K562 (cell line): ENCODE results near the gene SUSD3. TPM values are rescaled to one million over a fixed set of nuclear protein-coding genes. Genes with fewer than 3 reads are reported as not detected.

ENCODE experiments used
- CBFB ChIP-seq: sonication (generic); formaldehyde crosslinking; IDR thresholded peaks from 2 replicates; pipeline ENCODE4 v1.4.0; 2020; ENCODE audit warnings: mild to moderate bottlenecking, missing genetic modification reagents
- CXXC5 ChIP-seq: fragments of 250-450 bp; sonication (Bioruptor Pico); IDR thresholded peaks from 2 replicates; pipeline ENCODE4 v1.8.0; 2022; ENCODE audit warnings: inconsistent platforms, mild to moderate bottlenecking, moderate library complexity
- EHMT2 ChIP-seq: fragments of 450-650 bp; IDR thresholded peaks from 2 replicates; pipeline ENCODE4 v1.6.1; 2018; ENCODE audit warnings: antibody characterized with exemption
- EP300 ChIP-seq: IDR thresholded peaks from 2 replicates; pipeline ENCODE4 v1.6.1; 2012; ENCODE audit warnings: low read length, improper control_type of control experiment
- GABPA ChIP-seq: fragments of 200-800 bp; sonication (Bioruptor generic); conservative IDR thresholded peaks from 2 replicates; pipeline ENCODE4 v1.6.1; 2016; ENCODE audit warnings: low read depth, missing genetic modification characterization, missing compliant biosample characterization
- HDGF ChIP-seq: fragments of 450-650 bp; IDR thresholded peaks from 2 replicates; pipeline ENCODE4 v1.6.1; 2016
- MYC ChIP-seq, 2 experiments: fragments of 250-450 bp in 1 of 2; sonication (Bioruptor Pico) in 1 of 2; IDR thresholded peaks; 2 replicates each; pipeline versions ENCODE4 v1.5.1 to v1.6.1; 2012 to 2021; ENCODE audit warnings: low read depth in 2 of 2, borderline replicate concordance in 1 of 2, improper control_type of control experiment in 1 of 2, low read length in 1 of 2, mild to moderate bottlenecking in 1 of 2, moderate library complexity in 1 of 2
- RFX1 ChIP-seq: fragments of 450-650 bp; IDR thresholded peaks from 2 replicates; pipeline ENCODE4 v1.6.1; 2016; ENCODE audit warnings: mild to moderate bottlenecking, moderate library complexity
- SAP30 ChIP-seq: fragments of 200-600 bp; sonication (generic); IDR thresholded peaks from 2 replicates; pipeline ENCODE4 v1.6.1; 2012; ENCODE audit warnings: borderline replicate concordance, low read depth, mild to moderate bottlenecking, moderate library complexity, low read length, control low read depth, inconsistent platforms; ENCODE audit not compliant: insufficient read depth, poor library complexity, severe bottlenecking
- SMAD2 ChIP-seq: fragments of 150-350 bp; IDR thresholded peaks from 2 replicates; pipeline ENCODE4 v1.6.1; 2014; ENCODE audit warnings: low read depth, mild to moderate bottlenecking, low read length
- SRF ChIP-seq, 2 experiments: fragments of 250-450, 450-650 bp in 1 of 2; sonication (Bioruptor Pico) in 1 of 2; sonication (generic) in 1 of 2; formaldehyde crosslinking; IDR thresholded peaks; 2 replicates each; pipeline versions ENCODE4 v1.5.0 to v1.5.1; 2020 to 2022; ENCODE audit warnings: mild to moderate bottlenecking in 1 of 2, missing genetic modification reagents in 1 of 2
- SRSF3 ChIP-seq: fragments of 200-400 bp; formaldehyde crosslinking; IDR thresholded peaks from 2 replicates; pipeline ENCODE4 v1.6.1; 2016; ENCODE audit warnings: mild to moderate bottlenecking, low read length, moderate library complexity; ENCODE audit not compliant: insufficient read depth
- STAT5A ChIP-seq: IDR thresholded peaks from 2 replicates; pipeline ENCODE4 v1.6.1; 2012; ENCODE audit warnings: low read length, inconsistent platforms, borderline replicate concordance
- SUPT5H ChIP-seq: fragments of 450-650 bp; IDR thresholded peaks from 2 replicates; pipeline ENCODE4 v1.6.1; 2016
- TFAM ChIP-seq: fragments of 250-450 bp; sonication (Bioruptor Pico); conservative IDR thresholded peaks from 2 replicates; pipeline ENCODE4 v1.5.0; 2021; ENCODE audit warnings: mild to moderate bottlenecking, moderate library complexity
- XRCC4 ChIP-seq: IDR thresholded peaks from one replicate; pipeline ENCODE4 v1.6.1; 2011; ENCODE audit not compliant: insufficient read depth, insufficient read length; ENCODE audit errors: extremely low read depth
- ZBTB8A ChIP-seq: fragments of 450-650 bp; IDR thresholded peaks from 2 replicates; pipeline ENCODE4 v1.6.1; 2018; ENCODE audit warnings: mild to moderate bottlenecking, moderate library complexity; ENCODE audit not compliant: partially characterized antibody
- ZNF224 ChIP-seq: sonication (generic); formaldehyde crosslinking; IDR thresholded peaks from 2 replicates; pipeline ENCODE4 v1.8.0; 2022; ENCODE audit warnings: mild to moderate bottlenecking, missing genetic modification reagents
- ZNF347 ChIP-seq: fragments of 450-650 bp; formaldehyde crosslinking; IDR thresholded peaks from 2 replicates; pipeline ENCODE4 v1.4.0; 2020; ENCODE audit warnings: low read depth, mild to moderate bottlenecking, moderate library complexity
- ZNF57 ChIP-seq: fragments of 450-650 bp; formaldehyde crosslinking; IDR thresholded peaks from 2 replicates; pipeline ENCODE4 v1.4.0; 2020; ENCODE audit warnings: mild to moderate bottlenecking, moderate library complexity
- polyA plus RNA-seq, 8 experiments: library from polyadenylated mRNA; depleted of rRNA in 4 of 8; stranded (reverse) in 5 of 8; unstranded in 3 of 8; fragments of >200 nt; fragmentation: Nextera tagmentation in 2 of 8; fragmentation: Illumina TruSeq in 1 of 8; extraction: Ambion mirVana in 2 of 8; extraction: Trizol in 1 of 8; gene quantifications; 2 replicates each; pipeline versions ENCODE4 v1.2.1 to v1.2.3, GENCODE V29; 2011 to 2014; ENCODE audit warnings: inconsistent platforms in 1 of 8, missing spikeins in 1 of 8
- total RNA-seq, 7 experiments: library from RNA; depleted of rRNA in 6 of 7; stranded (reverse); fragments of >200 nt in 6 of 7; fragmentation: Illumina TruSeq in 2 of 7; extraction: Trizol in 2 of 7; gene quantifications; 2 replicates each; pipeline versions ENCODE4 v1.2.1 to v1.2.3, GENCODE V29; 2011 to 2021; ENCODE audit warnings: low replicate concordance in 1 of 7
- TF ChIP-seq, protein P1 (sequence below): fragments of 450-650 bp; formaldehyde crosslinking; IDR thresholded peaks from 2 replicates; pipeline ENCODE4 v1.4.0; 2020; ENCODE audit warnings: mild to moderate bottlenecking, moderate library complexity
- TF ChIP-seq, protein P2 (sequence below): sonication (generic); formaldehyde crosslinking; IDR thresholded peaks from 2 replicates; pipeline ENCODE4 v1.8.1; 2023; ENCODE audit warnings: mild to moderate bottlenecking, missing genetic modification reagents
- TF ChIP-seq, protein P3 (sequence below): sonication (generic); formaldehyde crosslinking; IDR thresholded peaks from 2 replicates; pipeline ENCODE4 v1.8.1; 2023; ENCODE audit warnings: mild to moderate bottlenecking, missing genetic modification reagents

Gene SUSD3
- total and polyA plus RNA-seq, 9 of the 15 experiments (the other 6 are each of a cell fraction or from before 2014, with no cell fraction given) = 1.3 to 21.7 (median 11.4) TPM

DNA sequence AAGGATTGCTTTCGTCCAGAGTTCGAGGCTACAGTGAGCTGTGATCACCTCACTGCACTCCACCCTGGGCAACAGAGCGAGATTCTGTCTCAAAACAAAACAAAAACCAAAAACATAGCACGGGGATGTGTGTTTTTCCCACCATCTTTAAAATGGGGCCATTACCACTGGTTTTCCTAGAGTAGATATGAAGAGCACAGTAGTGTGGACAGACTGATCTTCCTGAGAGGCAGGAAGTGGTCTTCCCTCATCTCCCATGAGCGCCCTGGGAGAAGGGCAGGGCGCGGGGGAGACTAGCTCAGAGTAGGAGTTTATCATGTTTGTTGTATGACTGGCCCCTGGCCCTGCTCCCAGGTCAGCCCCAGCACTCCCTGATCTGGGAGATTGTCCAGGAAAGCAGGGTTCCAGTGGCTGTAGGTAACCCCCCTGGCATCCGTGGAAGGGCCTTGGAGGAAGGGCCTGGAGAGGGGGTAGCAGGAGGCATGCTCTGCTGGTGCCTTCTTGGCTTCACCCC is 2.3 kb downstream of the SUSD3 start (continued):
- TF ChIP-seq, protein P1, sequence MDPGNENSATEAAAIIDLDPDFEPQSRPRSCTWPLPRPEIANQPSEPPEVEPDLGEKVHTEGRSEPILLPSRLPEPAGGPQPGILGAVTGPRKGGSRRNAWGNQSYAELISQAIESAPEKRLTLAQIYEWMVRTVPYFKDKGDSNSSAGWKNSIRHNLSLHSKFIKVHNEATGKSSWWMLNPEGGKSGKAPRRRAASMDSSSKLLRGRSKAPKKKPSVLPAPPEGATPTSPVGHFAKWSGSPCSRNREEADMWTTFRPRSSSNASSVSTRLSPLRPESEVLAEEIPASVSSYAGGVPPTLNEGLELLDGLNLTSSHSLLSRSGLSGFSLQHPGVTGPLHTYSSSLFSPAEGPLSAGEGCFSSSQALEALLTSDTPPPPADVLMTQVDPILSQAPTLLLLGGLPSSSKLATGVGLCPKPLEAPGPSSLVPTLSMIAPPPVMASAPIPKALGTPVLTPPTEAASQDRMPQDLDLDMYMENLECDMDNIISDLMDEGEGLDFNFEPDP = peak; percentile 30; the same call in 1 of the 2 replicates
- TF ChIP-seq EP300 (no peak), ZBTB8A (no peak), RFX1 (no peak), ZNF347 (CRISPR knock-in tag) (no peak), XRCC4 (no peak), SAP30 (no peak), SMAD2 (no peak), SRSF3 (no peak), MYC (IDR thresholded peaks at IDR 0.05; ENCODE audit: low read depth, low read length) (peak; percentile 26; the same call in 1 of the 2 replicates), MYC (CRISPR knock-in tag; IDR thresholded peaks at IDR 0.05; ENCODE audit: borderline replicate concordance, low read depth) (no peak), SUPT5H (0 out of 2 replicates have a peak, but pooled peaks have one; percentile 25), ZNF224 (no peak), ZNF57 (peak; percentile 55; the same call in 1 of the 2 replicates), GABPA (tag) (peak; percentile 70), CBFB (no peak), HDGF (no peak), STAT5A (no peak), TFAM (no peak), EHMT2 (peak; percentile 44; the same call in 1 of the 2 replicates), SRF (CRISPR knock-in tag; IDR thresholded peaks at IDR 0.05) (peak in 1 of 2 experiments; percentile 28; a peak in 1 of 4 replicates), CXXC5 (CRISPR knock-in tag) (0 out of 2 replicates have a peak, but pooled peaks have one; percentile 22)
- TF ChIP-seq, protein P2, sequence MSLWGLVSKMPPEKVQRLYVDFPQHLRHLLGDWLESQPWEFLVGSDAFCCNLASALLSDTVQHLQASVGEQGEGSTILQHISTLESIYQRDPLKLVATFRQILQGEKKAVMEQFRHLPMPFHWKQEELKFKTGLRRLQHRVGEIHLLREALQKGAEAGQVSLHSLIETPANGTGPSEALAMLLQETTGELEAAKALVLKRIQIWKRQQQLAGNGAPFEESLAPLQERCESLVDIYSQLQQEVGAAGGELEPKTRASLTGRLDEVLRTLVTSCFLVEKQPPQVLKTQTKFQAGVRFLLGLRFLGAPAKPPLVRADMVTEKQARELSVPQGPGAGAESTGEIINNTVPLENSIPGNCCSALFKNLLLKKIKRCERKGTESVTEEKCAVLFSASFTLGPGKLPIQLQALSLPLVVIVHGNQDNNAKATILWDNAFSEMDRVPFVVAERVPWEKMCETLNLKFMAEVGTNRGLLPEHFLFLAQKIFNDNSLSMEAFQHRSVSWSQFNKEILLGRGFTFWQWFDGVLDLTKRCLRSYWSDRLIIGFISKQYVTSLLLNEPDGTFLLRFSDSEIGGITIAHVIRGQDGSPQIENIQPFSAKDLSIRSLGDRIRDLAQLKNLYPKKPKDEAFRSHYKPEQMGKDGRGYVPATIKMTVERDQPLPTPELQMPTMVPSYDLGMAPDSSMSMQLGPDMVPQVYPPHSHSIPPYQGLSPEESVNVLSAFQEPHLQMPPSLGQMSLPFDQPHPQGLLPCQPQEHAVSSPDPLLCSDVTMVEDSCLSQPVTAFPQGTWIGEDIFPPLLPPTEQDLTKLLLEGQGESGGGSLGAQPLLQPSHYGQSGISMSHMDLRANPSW = 0 out of 2 replicates have a peak, but pooled peaks have one; percentile 23
- TF ChIP-seq, protein P3, sequence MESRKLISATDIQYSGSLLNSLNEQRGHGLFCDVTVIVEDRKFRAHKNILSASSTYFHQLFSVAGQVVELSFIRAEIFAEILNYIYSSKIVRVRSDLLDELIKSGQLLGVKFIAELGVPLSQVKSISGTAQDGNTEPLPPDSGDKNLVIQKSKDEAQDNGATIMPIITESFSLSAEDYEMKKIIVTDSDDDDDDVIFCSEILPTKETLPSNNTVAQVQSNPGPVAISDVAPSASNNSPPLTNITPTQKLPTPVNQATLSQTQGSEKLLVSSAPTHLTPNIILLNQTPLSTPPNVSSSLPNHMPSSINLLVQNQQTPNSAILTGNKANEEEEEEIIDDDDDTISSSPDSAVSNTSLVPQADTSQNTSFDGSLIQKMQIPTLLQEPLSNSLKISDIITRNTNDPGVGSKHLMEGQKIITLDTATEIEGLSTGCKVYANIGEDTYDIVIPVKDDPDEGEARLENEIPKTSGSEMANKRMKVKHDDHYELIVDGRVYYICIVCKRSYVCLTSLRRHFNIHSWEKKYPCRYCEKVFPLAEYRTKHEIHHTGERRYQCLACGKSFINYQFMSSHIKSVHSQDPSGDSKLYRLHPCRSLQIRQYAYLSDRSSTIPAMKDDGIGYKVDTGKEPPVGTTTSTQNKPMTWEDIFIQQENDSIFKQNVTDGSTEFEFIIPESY (CRISPR knock-in tag) = no peak
